Measurements from ENCODE around the gene PANX2. TPM values are rescaled to one million over a fixed set of nuclear protein-coding genes. Genes with fewer than 3 reads are reported as not detected.

PANX2 gene
- total RNA-seq, 1 donor from 2014 or later: 0.13 TPM

GRCh38 chr22:50227579-50228215 is 57.2 kb downstream of the PANX2 start:
- DNase-seq (ENCODE audit: low read depth in 2 of 2): no peak

GRCh38 chr22:50228366-50228765 is 57.8 kb downstream of the PANX2 start:
- no peak for DNase-seq (ENCODE audit: low read depth in 2 of 2)

- no peak for DNase-seq (ENCODE audit: low read depth in 2 of 2)
Observed at GRCh38 chr22:50229370-50229769, 58.8 kb downstream of the PANX2 start.

Other genes starting within 250 kb of the PANX2 start
- 163 and 289 TPM in 2 replicates for gene PIM3, start 210.0 kb upstream of the PANX2 start, total RNA-seq
- under 0.01 TPM in 1 of 2 replicates, not detected in the other for gene IL17REL, start 158.0 kb upstream of the PANX2 start, total RNA-seq
- not detected in 2 replicates for gene TTLL8, start 112.4 kb upstream of the PANX2 start, total RNA-seq
- gene MLC1, start 85.3 kb upstream of the PANX2 start, total RNA-seq: not detected in 2 replicates
- gene MOV10L1, start 80.7 kb upstream of the PANX2 start, total RNA-seq: 22.7 and 44.1 TPM in 2 replicates
- 16.2 and 20.0 TPM in 2 replicates for gene TRABD, start 15.2 kb downstream of the PANX2 start, total RNA-seq
- 15.8 and 22.6 TPM in 2 replicates for gene SELENOO, start 30.3 kb downstream of the PANX2 start, total RNA-seq
- 14.0 and 22.0 TPM in 2 replicates for gene TUBGCP6, start 74.3 kb downstream of the PANX2 start, total RNA-seq
- gene HDAC10, start 80.5 kb downstream of the PANX2 start, total RNA-seq: 9.4 and 18.2 TPM in 2 replicates
- 40.6 and 70.2 TPM in 2 replicates for gene MAPK12, start 91.0 kb downstream of the PANX2 start, total RNA-seq
- 19.9 and 25.9 TPM in 2 replicates for gene MAPK11, start 99.6 kb downstream of the PANX2 start, total RNA-seq
- gene PLXNB2, start 136.9 kb downstream of the PANX2 start, total RNA-seq: 49.4 and 71.9 TPM in 2 replicates
- 0.64 and 1.9 TPM in 2 replicates for gene DENND6B, start 156.3 kb downstream of the PANX2 start, total RNA-seq
- gene PPP6R2, start 172.6 kb downstream of the PANX2 start, total RNA-seq: 39.4 and 58.5 TPM in 2 replicates